Measurements from ENCODE around the gene ANKRD52. TPM values are rescaled to one million over a fixed set of nuclear protein-coding genes. Genes with fewer than 3 reads are reported as not detected.

ANKRD52 gene
- total RNA-seq, 4 donors from 2014 or later: 13.8 to 31.5 (median 19.6) TPM

DNA sequence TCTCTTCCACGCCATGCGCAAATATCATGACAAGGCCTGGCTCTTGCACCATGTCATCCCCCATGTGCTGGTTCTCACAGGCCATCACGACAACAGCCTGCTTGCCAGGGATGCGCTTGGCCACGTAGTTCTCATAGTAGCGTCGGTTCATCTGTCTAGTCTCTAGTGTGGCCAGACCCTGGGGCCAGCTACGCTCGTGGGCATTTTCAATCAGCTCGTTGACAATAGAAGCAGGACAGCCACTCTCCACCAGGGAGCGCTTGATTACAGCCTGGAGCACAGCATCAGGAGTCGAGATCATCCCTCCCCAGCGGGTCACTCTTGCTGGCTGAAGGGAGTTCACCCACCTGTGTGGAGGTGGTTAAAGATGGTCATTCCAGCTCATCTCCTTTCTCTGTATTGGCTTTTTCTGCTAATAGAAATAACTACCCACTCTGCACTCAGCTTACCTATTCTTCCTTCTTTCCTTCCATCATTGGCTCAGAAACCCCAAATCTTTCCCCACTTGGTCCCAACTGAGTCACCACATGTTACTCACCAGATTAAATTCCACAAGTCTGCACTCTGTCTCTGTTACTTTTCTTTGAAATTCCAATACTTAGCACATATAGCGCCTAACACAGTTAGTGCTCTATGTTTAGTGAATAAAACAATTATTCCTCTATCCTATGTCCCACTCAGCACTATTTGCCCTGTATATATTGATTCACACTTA lies 51.6 kb downstream of the ANKRD52 start:
- no peak for DNase-seq (ENCODE audit: extremely low spot score)
- Histone ChIP-seq H3K9me3 (no peaks in the 10 kb centered on the region), H3K27me3 (no peaks in the 10 kb centered on the region), H3K36me3 (peaks cover 53 to 77% (median 76%) of the 10 kb centered on the region in 4 donors), H3K27ac (replicated peaks in 1 of 4) (peak overlapping the region; percentile 16 to 55 (median 28)), H3K4me3 (no peak overlapping the region), H3K4me1 (peaks cover 0 to 12% (median 4%) of the 10 kb centered on the region in 4 donors)
- intact Hi-C loops (cut with DNase I): loop anchor here (2.0 kb wide), 1 partner anchor 18 kb away; the partner anchor contains the start of gene NABP2
- TF ChIP-seq POLR2A (IDR thresholded peaks at IDR 0.05; ENCODE audit: low read depth) (no peak), POLR2AphosphoS5 (IDR thresholded peaks at IDR 0.05) (peak; percentile 40 to 49), EP300 (IDR thresholded peaks at IDR 0.05) (no peak)
- TF ChIP-seq, protein P1, sequence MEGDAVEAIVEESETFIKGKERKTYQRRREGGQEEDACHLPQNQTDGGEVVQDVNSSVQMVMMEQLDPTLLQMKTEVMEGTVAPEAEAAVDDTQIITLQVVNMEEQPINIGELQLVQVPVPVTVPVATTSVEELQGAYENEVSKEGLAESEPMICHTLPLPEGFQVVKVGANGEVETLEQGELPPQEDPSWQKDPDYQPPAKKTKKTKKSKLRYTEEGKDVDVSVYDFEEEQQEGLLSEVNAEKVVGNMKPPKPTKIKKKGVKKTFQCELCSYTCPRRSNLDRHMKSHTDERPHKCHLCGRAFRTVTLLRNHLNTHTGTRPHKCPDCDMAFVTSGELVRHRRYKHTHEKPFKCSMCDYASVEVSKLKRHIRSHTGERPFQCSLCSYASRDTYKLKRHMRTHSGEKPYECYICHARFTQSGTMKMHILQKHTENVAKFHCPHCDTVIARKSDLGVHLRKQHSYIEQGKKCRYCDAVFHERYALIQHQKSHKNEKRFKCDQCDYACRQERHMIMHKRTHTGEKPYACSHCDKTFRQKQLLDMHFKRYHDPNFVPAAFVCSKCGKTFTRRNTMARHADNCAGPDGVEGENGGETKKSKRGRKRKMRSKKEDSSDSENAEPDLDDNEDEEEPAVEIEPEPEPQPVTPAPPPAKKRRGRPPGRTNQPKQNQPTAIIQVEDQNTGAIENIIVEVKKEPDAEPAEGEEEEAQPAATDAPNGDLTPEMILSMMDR (IDR thresholded peaks at IDR 0.05): peak; percentile 58 to 71 (median 62)
- WGBS: 54% methylated on average over 14 of the region's 14 CpGs

DNA sequence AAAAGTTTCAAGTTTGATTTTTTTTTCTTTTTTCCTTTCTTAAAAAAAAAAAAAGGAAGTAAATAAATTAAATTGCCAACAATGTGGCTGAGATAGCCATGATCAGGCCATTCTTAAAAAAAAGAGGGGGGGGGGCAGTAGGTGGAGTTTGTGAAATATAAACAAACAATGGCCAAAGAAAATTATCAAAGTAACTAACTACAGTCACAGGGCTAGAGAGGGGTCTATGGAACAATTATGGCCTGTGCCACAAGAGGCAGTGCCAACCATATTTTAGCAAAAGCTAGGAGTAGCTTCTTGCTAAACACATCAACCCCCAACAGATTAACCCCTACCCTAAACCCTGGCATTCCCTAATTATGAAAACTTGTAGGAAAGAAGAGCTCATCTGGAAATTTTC lies 52.7 kb downstream of the ANKRD52 start:
- H3K4me3 ChIP-seq: no peak overlapping the region
- TF ChIP-seq EP300 (IDR thresholded peaks at IDR 0.05) (no peak), POLR2A (IDR thresholded peaks at IDR 0.05; ENCODE audit: low read depth) (no peak), POLR2AphosphoS5 (IDR thresholded peaks at IDR 0.05) (no peak)
- TF ChIP-seq, protein P1 (IDR thresholded peaks at IDR 0.05): peak in 1 of 3 experiments; percentile 6
- peaks cover 0 to 12% (median 4%) of the 10 kb centered on the region in 4 donors for H3K4me1 ChIP-seq
- H3K36me3 ChIP-seq: peaks cover 42 to 65% (median 64%) of the 10 kb centered on the region in 4 donors
- intact Hi-C loops (cut with DNase I): no loop called here
- no peak for DNase-seq (ENCODE audit: extremely low spot score)
- H3K27me3 ChIP-seq: no peaks in the 10 kb centered on the region
- H3K9me3 ChIP-seq: no peaks in the 10 kb centered on the region
- peak overlapping the region; percentile 16 to 55 (median 28) for H3K27ac ChIP-seq (replicated peaks in 1 of 4)

DNA sequence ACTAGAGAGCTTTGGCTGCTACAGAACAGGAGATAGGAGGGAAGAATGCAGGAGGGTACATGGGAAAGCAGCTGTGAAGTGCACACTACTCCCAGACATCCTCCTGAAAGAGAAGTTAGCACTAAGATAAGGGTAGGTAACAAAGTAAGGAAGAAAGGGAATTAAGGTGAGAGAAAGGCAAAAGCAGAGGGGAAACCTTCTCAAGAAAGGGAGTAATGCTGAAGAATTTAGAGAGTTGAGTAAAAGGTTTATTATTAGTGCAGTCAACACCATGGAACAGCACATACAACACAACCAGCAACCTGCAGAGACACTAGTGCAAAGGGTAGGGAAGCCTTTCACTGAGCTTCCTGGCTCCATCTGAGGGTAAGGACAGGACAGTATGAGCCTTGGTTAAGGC lies 53.9 kb downstream of the ANKRD52 start:
- H3K36me3 ChIP-seq: peaks cover 32 to 53% (median 52%) of the 10 kb centered on the region in 4 donors
- no peak overlapping the region for H3K27ac ChIP-seq (replicated peaks in 1 of 4)
- no peaks in the 10 kb centered on the region for H3K9me3 ChIP-seq
- TF ChIP-seq POLR2A (IDR thresholded peaks at IDR 0.05; ENCODE audit: low read depth) (no peak), EP300 (IDR thresholded peaks at IDR 0.05) (no peak), POLR2AphosphoS5 (IDR thresholded peaks at IDR 0.05) (no peak)
- TF ChIP-seq, protein P1 (IDR thresholded peaks at IDR 0.05): no peak
- no peaks in the 10 kb centered on the region for H3K27me3 ChIP-seq
- no peak overlapping the region for H3K4me3 ChIP-seq
- no peak for DNase-seq (ENCODE audit: extremely low spot score)
- peaks cover 0 to 12% (median 4%) of the 10 kb centered on the region in 4 donors for H3K4me1 ChIP-seq
- intact Hi-C loops (cut with DNase I): no loop called here

DNA sequence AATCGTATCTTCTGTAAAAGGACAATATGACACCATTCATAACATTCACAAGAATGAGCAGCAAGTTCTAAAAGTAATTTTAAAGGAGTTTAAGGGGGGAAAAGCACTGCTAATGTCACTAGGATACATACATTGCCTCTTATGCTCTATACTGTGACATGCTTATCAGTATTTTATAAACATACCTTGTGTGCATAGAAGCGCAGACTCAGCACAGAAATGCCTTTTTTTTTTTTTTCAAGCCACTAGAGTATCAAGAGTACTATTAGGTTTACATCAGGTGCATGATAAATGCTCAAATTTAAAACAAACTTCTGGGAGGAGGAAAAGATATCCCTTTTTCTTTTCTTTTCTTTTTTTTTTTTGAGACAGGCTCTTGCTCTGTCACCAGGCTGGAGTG lies 55.3 kb downstream of the ANKRD52 start:
- TF ChIP-seq POLR2AphosphoS5 (IDR thresholded peaks at IDR 0.05) (no peak), EP300 (IDR thresholded peaks at IDR 0.05) (no peak), POLR2A (IDR thresholded peaks at IDR 0.05; ENCODE audit: low read depth) (no peak)
- TF ChIP-seq, protein P1 (IDR thresholded peaks at IDR 0.05): no peak
- no peak for DNase-seq (ENCODE audit: extremely low spot score)
- intact Hi-C loops (cut with DNase I): no loop called here
- H3K27me3 ChIP-seq: no peaks in the 10 kb centered on the region
- H3K27ac ChIP-seq (replicated peaks in 1 of 4): no peak overlapping the region
- H3K4me3 ChIP-seq: no peak overlapping the region
- WGBS: 63% methylated on average over 2 of the region's 2 CpGs
- H3K9me3 ChIP-seq: no peaks in the 10 kb centered on the region
- peaks cover 17 to 39% (median 38%) of the 10 kb centered on the region in 4 donors for H3K36me3 ChIP-seq
- peaks cover 0 to 12% (median 4%) of the 10 kb centered on the region in 4 donors for H3K4me1 ChIP-seq

All from esophagus muscularis mucosa (tissue), 4 donors.